ENCODE data around the gene WDFY1. TPM values are rescaled to one million over a fixed set of nuclear protein-coding genes. Genes with fewer than 3 reads are reported as not detected.

Gene WDFY1
- total RNA-seq, 6 experiments from 2014 or later, result 35.2 to 50.4 (median 44.7) TPM

GRCh38 chr2:223832241-223832903 lies 112.8 kb downstream of the WDFY1 start:
- peaks cover 10% of the 10 kb centered on the region for H3K4me1 Mint-ChIP-seq (ENCODE audit: low read depth)

GRCh38 chr2:223829128-223829527 lies 116.0 kb downstream of the WDFY1 start:
- no peak for TF ChIP-seq CTCF (IDR thresholded peaks at IDR 0.05)
- Mint-ChIP-seq H3K27me3 (ENCODE audit: insufficient read depth) (peaks cover 3% of the 10 kb centered on the region; the same call in 1 of the 2 replicates), H3K4me3 (no peak overlapping the region), H3K36me3 (ENCODE audit: low read depth) (no peaks in the 10 kb centered on the region), H3K27ac (no peak overlapping the region), H3K4me1 (ENCODE audit: low read depth) (peaks cover 12% of the 10 kb centered on the region), H3K9me3 (no peaks in the 10 kb centered on the region)
- DNase-seq, result no peak

More at GRCh38 chr2:223832241-223832903, 112.8 kb downstream of the WDFY1 start:
- Mint-ChIP-seq H3K4me3 (no peak overlapping the region), H3K36me3 (ENCODE audit: low read depth) (no peaks in the 10 kb centered on the region; the same call in 1 of the 2 replicates), H3K27ac (no peak overlapping the region), H3K27me3 (ENCODE audit: insufficient read depth) (peaks cover 3% of the 10 kb centered on the region), H3K9me3 (no peaks in the 10 kb centered on the region)
- no peak for TF ChIP-seq CTCF (IDR thresholded peaks at IDR 0.05)
- DNase-seq, result no peak

GRCh38 chr2:223828314-223828713 lies 116.8 kb downstream of the WDFY1 start:
- no peak overlapping the region for H3K4me3 Mint-ChIP-seq
- H3K9me3 Mint-ChIP-seq, result no peaks in the 10 kb centered on the region
- no peak for DNase-seq
- H3K36me3 Mint-ChIP-seq (ENCODE audit: low read depth), result no peaks in the 10 kb centered on the region
- H3K4me1 Mint-ChIP-seq (ENCODE audit: low read depth), result peaks cover 12% of the 10 kb centered on the region
- H3K27me3 Mint-ChIP-seq (ENCODE audit: insufficient read depth), result peaks cover 3% of the 10 kb centered on the region; the same call in 1 of the 2 replicates
- no peak overlapping the region for H3K27ac Mint-ChIP-seq
- no peak for TF ChIP-seq CTCF (IDR thresholded peaks at IDR 0.05)

- peaks cover 12% of the 10 kb centered on the region for H3K4me1 Mint-ChIP-seq (ENCODE audit: low read depth)
- no peaks in the 10 kb centered on the region for H3K9me3 Mint-ChIP-seq
- no peak for DNase-seq
- no peaks in the 10 kb centered on the region for H3K27me3 Mint-ChIP-seq (ENCODE audit: insufficient read depth)
- H3K4me3 Mint-ChIP-seq, result no peak overlapping the region
- no peak for TF ChIP-seq CTCF (IDR thresholded peaks at IDR 0.05)
- H3K36me3 Mint-ChIP-seq (ENCODE audit: low read depth), result no peaks in the 10 kb centered on the region
- H3K27ac Mint-ChIP-seq, result no peak overlapping the region
These were observed 118.1 kb downstream of the WDFY1 start for GRCh38 chr2:223826995-223827394.

Other genes starting within 250 kb of the WDFY1 start
- gene AP1S3, start 107.8 kb downstream of the WDFY1 start, total RNA-seq (2021; fragmentation: NEBNext Ultra II Directional; extraction: Animal tissue kit (Norgen Biotek cat#: 25700)), result 10 to 100 TPM in 3 of 6 experiments, 1 to 10 TPM in 3; 7.4 to 12.7 (median 9.9) TPM
- 10 to 100 TPM; 27.5 to 29.8 (median 28.6) TPM for gene MRPL44, start 12.1 kb upstream of the WDFY1 start, total RNA-seq (2021; fragmentation: NEBNext Ultra II Directional; extraction: Animal tissue kit (Norgen Biotek cat#: 25700))
- gene SERPINE2, start 94.0 kb upstream of the WDFY1 start, total RNA-seq (2021; fragmentation: NEBNext Ultra II Directional; extraction: Animal tissue kit (Norgen Biotek cat#: 25700)), result 100 to 1,000 TPM; 145 to 385 (median 169) TPM

All from HFFc6 (cell line).